Keratinocyte (primary cell): ENCODE results near the gene MUC4. TPM values are rescaled to one million over a fixed set of nuclear protein-coding genes. Genes with fewer than 3 reads are reported as not detected.
"Not testable (repeated sequence)": the region's sequence is repeated elsewhere in the genome, so short reads cannot be mapped to it uniquely, and the experiment has no call there.

ENCODE experiments used
- DNase-seq: peaks from one replicate; pipeline ENCODE4 v3.0.0-alpha.2; 2011; ENCODE audit warnings: low read depth, missing footprints, low spot score
- FAIRE-seq: peaks from 2 replicates; lab custom pipeline; 2011; peaks lifted over from hg19 to GRCh38; lab: Jason Lieb, UNC
- H2AFZ ChIP-seq: 2 replicates; pipeline ENCODE4 v1.6.0; 2012; ENCODE audit warnings: low read length, control low read depth, inconsistent platforms; ENCODE audit not compliant: control insufficient read depth
- H3K27ac ChIP-seq: 2 replicates; pipeline ENCODE4 v1.5.1; 2011; ENCODE audit warnings: low read length; ENCODE audit not compliant: control insufficient read depth, insufficient read depth
- H3K27me3 ChIP-seq: 3 replicates; pipeline ENCODE4 v1.6.0; 2011; ENCODE audit warnings: low read length; ENCODE audit not compliant: control insufficient read depth, insufficient read depth; ENCODE audit errors: extremely low read depth
- H3K36me3 ChIP-seq, 2 experiments: 2 replicates in 1 of 2; 3 replicates in 1 of 2; pipeline ENCODE4 v1.5.1; 2011; ENCODE audit warnings: low read length in 2 of 2, mild to moderate bottlenecking in 1 of 2; ENCODE audit not compliant: control insufficient read depth in 2 of 2, insufficient read depth in 2 of 2; ENCODE audit errors: extremely low read depth in 1 of 2
- H3K4me1 ChIP-seq: 3 replicates; pipeline ENCODE4 v1.5.1; 2011; ENCODE audit warnings: low read length; ENCODE audit not compliant: control insufficient read depth, insufficient read depth; ENCODE audit errors: extremely low read depth
- H3K4me2 ChIP-seq: 3 replicates; pipeline ENCODE4 v1.6.0; 2011; ENCODE audit warnings: low read depth, low read length; ENCODE audit not compliant: control insufficient read depth, insufficient read depth; ENCODE audit errors: extremely low read depth
- H3K4me3 ChIP-seq, 3 experiments: fragments of 200-600 bp in 1 of 3; sonication (generic) in 1 of 3; 2 replicates in 2 of 3; 3 replicates in 1 of 3; pipeline ENCODE4 v1.5.1; 2011 to 2016; ENCODE audit warnings: low read length in 3 of 3, mild to moderate bottlenecking in 3 of 3, control low read depth in 2 of 3, inconsistent platforms in 1 of 3, low read depth in 1 of 3, mixed read lengths in 1 of 3, mixed run types in 1 of 3, moderate library complexity in 1 of 3; ENCODE audit not compliant: control insufficient read depth in 2 of 3, insufficient read depth in 2 of 3; ENCODE audit errors: extremely low read depth in 1 of 3
- H3K79me2 ChIP-seq: 2 replicates; pipeline ENCODE4 v1.6.0; 2012; ENCODE audit warnings: low read length; ENCODE audit not compliant: control insufficient read depth, insufficient read depth
- H3K9ac ChIP-seq: 3 replicates; pipeline ENCODE4 v1.6.0; 2011; ENCODE audit warnings: low read length; ENCODE audit not compliant: control insufficient read depth, insufficient read depth; ENCODE audit errors: extremely low read depth
- H3K9me1 ChIP-seq: 3 replicates; pipeline ENCODE4 v1.6.0; 2011; ENCODE audit warnings: low read length; ENCODE audit not compliant: control insufficient read depth, insufficient read depth; ENCODE audit errors: extremely low read depth
- H3K9me3 ChIP-seq: 2 replicates; pipeline ENCODE4 v1.5.1; 2012; ENCODE audit warnings: low read depth, low read length; ENCODE audit not compliant: control insufficient read depth
- H4K20me1 ChIP-seq: 3 replicates; pipeline ENCODE4 v1.6.0; 2011; ENCODE audit warnings: low read length; ENCODE audit not compliant: control insufficient read depth, insufficient read depth; ENCODE audit errors: extremely low read depth
- CTCF ChIP-seq, 3 experiments: IDR thresholded peaks in 1 of 3; conservative IDR thresholded peaks in 1 of 3; optimal IDR thresholded peaks in 1 of 3; 2 replicates in 2 of 3; 3 replicates in 1 of 3; pipeline versions ENCODE3 to v1.5.1; 2011; ENCODE audit warnings: low read length in 3 of 3, mild to moderate bottlenecking in 3 of 3, moderate library complexity in 2 of 3, control low read depth in 1 of 3, inconsistent platforms in 1 of 3; ENCODE audit not compliant: insufficient read depth in 2 of 3; ENCODE audit errors: extremely low read depth in 1 of 3
- EZH2 ChIP-seq: IDR thresholded peaks from one replicate; pipeline ENCODE4 v1.6.1; 2012; ENCODE audit warnings: inconsistent platforms, mild to moderate bottlenecking, low read length, moderate library complexity
- dilution Hi-C: fragments of 300-500 bp; cut with MboI; formaldehyde crosslinking; loops from one replicate; pipeline ENCODE4 v1.7.0; 2020; ENCODE audit warnings: low sequenced_read_pairs; ENCODE audit not compliant: extremely low pct_ligation_motif_present
- polyA plus RNA-seq, 5 experiments: library from polyadenylated mRNA; depleted of rRNA in 3 of 5; stranded (reverse) in 3 of 5; stranded (forward) in 1 of 5; unstranded in 1 of 5; fragments of >200 nt; gene quantifications; 1 replicate in 1 of 5; 2 replicates in 3 of 5; 3 replicates in 1 of 5; pipeline versions ENCODE4 v1.2.1 to v1.2.3, GENCODE V29; 2011 to 2012; ENCODE audit warnings: missing spikeins in 2 of 5, low read depth in 1 of 5, low replicate concordance in 1 of 5

The MUC4 gene
- polyA plus RNA-seq, 1 donor (not counting 4 experiments of a cell fraction or from before 2014, with no cell fraction given), result not detected

GRCh38 chr3:195825191-195825588 is 13.5 kb upstream of the MUC4 start:
- Histone ChIP-seq H4K20me1 (no peaks in the 10 kb centered on the region), H2AFZ (no peak overlapping the region), H3K79me2 (no peaks in the 10 kb centered on the region), H3K36me3 (no peaks in the 10 kb centered on the region), H3K4me3 (no peak overlapping the region), H3K9me3 (no peaks in the 10 kb centered on the region), H3K9me1 (no peaks in the 10 kb centered on the region), H3K4me2 (no peak overlapping the region), H3K9ac (no peak overlapping the region), H3K27me3 (peaks cover 29% of the 10 kb centered on the region), H3K4me1 (peaks cover 10% of the 10 kb centered on the region), H3K27ac (no peak overlapping the region)
- FAIRE-seq (no peak), DNase-seq (no peak)
- TF ChIP-seq CTCF (optimal IDR thresholded peaks at IDR 0.05 in 1 of 3, IDR thresholded peaks at IDR 0.05 in 1 of 3, conservative IDR thresholded peaks at IDR 0.05 in 1 of 3; ENCODE audit: extremely low read depth in 1 of 3, insufficient read depth in 2 of 3, low read length in 3 of 3) (no peak), EZH2 (no peak)
- dilution Hi-C loops, result no loop called here

GRCh38 chr3:195824425-195825190 is 12.9 kb upstream of the MUC4 start:
- FAIRE-seq, DNase-seq, H3K79me2 ChIP-seq, dilution Hi-C loops, H2AFZ ChIP-seq, H3K4me2 ChIP-seq, H3K36me3 ChIP-seq, H3K9ac ChIP-seq, H4K20me1 ChIP-seq, H3K9me1 ChIP-seq, H3K27ac ChIP-seq, H3K4me3 ChIP-seq, H3K4me1 ChIP-seq, H3K9me3 ChIP-seq: not testable (repeated sequence)
- H3K27me3 ChIP-seq, result peaks cover 29% of the 10 kb centered on the region
